ENCODE data around the gene TLDC2. TPM values are rescaled to one million over a fixed set of nuclear protein-coding genes. Genes with fewer than 3 reads are reported as not detected.

Gene TLDC2
- total RNA-seq, 1 donor from 2014 or later, result not detected

DNA sequence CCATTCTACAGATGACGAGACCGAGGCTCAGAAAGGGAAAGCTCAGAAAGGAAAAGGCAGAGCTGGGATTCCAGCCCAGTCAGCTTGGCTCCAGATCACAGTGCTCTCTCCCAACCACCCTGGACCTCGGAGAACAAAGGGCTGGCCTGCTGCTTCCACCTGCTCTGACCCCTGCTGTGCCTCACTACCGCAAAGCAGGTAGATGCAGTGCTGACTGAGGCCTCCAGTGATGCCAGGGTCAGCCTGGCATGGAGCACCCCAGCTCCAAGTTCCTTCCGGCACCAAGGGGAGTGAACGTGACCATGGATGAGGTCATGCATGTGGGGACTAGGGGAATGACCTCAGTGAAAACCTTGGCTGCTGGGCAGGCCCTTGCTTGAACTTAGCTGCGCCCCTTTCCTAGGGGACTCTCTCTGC, 20.7 kb upstream of the TLDC2 start:
- H3K27ac Mint-ChIP-seq, result no peak overlapping the region
- H3K27me3 Mint-ChIP-seq (ENCODE audit: insufficient read depth), result peaks cover 12% of the 10 kb centered on the region
- peaks cover 17% of the 10 kb centered on the region for H3K4me1 Mint-ChIP-seq (ENCODE audit: low read depth)
- peaks cover 4% of the 10 kb centered on the region for H3K9me3 Mint-ChIP-seq
- intact Hi-C loops (cut with micrococcal nuclease), result no loop called here
- no peaks in the 10 kb centered on the region for H3K36me3 Mint-ChIP-seq (ENCODE audit: low read depth)
- H3K4me3 Mint-ChIP-seq, result no peak overlapping the region
- DNase-seq (ENCODE audit: low spot score), result no peak

DNA sequence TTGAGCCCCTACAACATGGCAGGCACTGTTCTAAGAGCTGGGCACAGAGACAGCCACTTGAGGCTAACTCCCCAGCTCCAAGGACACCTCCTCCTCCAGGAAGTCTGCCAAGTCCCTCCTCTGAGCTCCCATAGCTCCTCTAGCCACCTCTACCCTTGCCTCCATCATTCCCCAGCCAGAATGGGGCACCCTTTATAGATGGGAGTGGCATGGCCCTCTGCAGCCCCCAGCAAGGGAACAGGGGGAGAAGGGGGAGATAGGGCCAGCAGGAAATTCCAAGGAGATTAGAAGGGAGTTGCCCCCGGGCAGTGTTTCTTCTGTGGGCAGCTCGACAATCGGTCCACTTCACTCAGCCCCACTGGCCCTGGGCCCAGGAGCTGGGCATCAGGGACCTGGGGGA, 19.7 kb upstream of the TLDC2 start:
- Mint-ChIP-seq H3K4me3 (no peak overlapping the region), H3K9me3 (no peaks in the 10 kb centered on the region), H3K27me3 (ENCODE audit: insufficient read depth) (peaks cover 21% of the 10 kb centered on the region), H3K36me3 (ENCODE audit: low read depth) (no peaks in the 10 kb centered on the region), H3K27ac (peak overlapping the region; percentile 49), H3K4me1 (ENCODE audit: low read depth) (peaks cover 17% of the 10 kb centered on the region)
- no peak for DNase-seq (ENCODE audit: low spot score)
- intact Hi-C loops (cut with micrococcal nuclease), result loop anchor here (2.0 kb wide), 1 partner anchor 13 kb away; no protein-coding TSS in a partner anchor

GRCh38 chr20:36856691-36857635, 19.0 kb upstream of the TLDC2 start:
- Mint-ChIP-seq H3K4me3 (no peak overlapping the region), H3K27me3 (ENCODE audit: insufficient read depth) (peaks cover 27% of the 10 kb centered on the region), H3K27ac (peak overlapping the region; percentile 68), H3K4me1 (ENCODE audit: low read depth) (peaks cover 17% of the 10 kb centered on the region), H3K9me3 (no peaks in the 10 kb centered on the region), H3K36me3 (ENCODE audit: low read depth) (no peaks in the 10 kb centered on the region)
- intact Hi-C loops (cut with micrococcal nuclease), result loop anchor here (2.0 kb wide), 1 partner anchor 14 kb away; no protein-coding TSS in a partner anchor
- peak; percentile 37 for DNase-seq (ENCODE audit: low spot score)

DNA sequence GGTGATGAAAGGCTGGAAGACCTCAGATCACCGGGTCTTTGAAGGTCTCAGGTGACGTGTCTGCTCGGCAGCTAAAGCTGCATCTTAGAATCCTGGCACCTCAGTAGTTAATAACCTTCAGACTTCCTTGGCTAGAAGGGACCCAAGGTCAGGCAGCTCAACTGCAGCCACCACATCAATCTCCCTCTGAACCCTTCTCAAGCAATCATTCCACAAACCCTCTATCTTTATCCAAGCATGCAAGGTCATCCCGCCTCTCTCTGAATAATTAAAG, 16.7 kb upstream of the TLDC2 start:
- DNase-seq (ENCODE audit: low spot score), result no peak
- intact Hi-C loops (cut with micrococcal nuclease), result no loop called here
- no peaks in the 10 kb centered on the region for H3K9me3 Mint-ChIP-seq
- H3K36me3 Mint-ChIP-seq (ENCODE audit: low read depth), result no peaks in the 10 kb centered on the region
- no peak overlapping the region for H3K4me3 Mint-ChIP-seq
- peaks cover 32% of the 10 kb centered on the region for H3K27me3 Mint-ChIP-seq (ENCODE audit: insufficient read depth)
- no peak overlapping the region for H3K27ac Mint-ChIP-seq
- peaks cover 17% of the 10 kb centered on the region for H3K4me1 Mint-ChIP-seq (ENCODE audit: low read depth)

DNA sequence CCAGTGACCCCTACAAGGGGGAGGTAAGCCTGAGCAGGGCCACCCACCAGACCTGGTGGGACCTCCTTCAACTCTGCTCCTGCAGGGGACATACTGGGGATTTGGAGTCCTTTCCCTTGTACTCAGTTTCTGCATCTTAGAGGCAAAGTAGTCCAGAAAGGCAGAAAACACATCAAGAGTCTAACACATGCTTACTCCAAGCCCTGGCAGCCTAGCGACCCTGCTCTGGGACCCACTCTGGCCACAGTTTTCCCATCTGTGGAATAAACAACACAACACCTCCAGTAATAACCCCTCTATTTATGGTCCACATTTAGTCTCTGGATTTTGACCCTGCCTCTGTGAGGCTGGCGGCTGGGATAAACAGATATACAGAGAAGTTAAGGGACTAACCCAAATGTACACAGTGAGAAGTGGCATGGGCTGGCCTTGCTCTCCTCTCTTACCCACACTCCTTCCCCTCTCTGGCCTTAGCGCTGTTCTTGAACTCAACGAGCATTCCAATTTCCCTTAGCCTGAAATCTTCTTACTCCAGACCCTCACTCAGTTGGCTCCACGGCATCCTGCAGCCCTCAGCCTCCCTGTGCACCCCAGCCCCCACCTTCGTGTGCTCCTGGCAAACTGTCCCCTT, 16.1 kb upstream of the TLDC2 start:
- peaks cover 33% of the 10 kb centered on the region for H3K27me3 Mint-ChIP-seq (ENCODE audit: insufficient read depth)
- H3K4me1 Mint-ChIP-seq (ENCODE audit: low read depth), result peaks cover 19% of the 10 kb centered on the region
- DNase-seq (ENCODE audit: low spot score), result no peak
- H3K27ac Mint-ChIP-seq, result no peak overlapping the region
- no peaks in the 10 kb centered on the region for H3K9me3 Mint-ChIP-seq
- no peak overlapping the region for H3K4me3 Mint-ChIP-seq
- no peaks in the 10 kb centered on the region for H3K36me3 Mint-ChIP-seq (ENCODE audit: low read depth)
- intact Hi-C loops (cut with micrococcal nuclease), result loop anchor here (10.0 kb wide), 1 partner anchor 255 kb away; the partner anchor contains the start of gene RAB5IF

GRCh38 chr20:36860339-36860738, 15.6 kb upstream of the TLDC2 start:
- no peak overlapping the region for H3K4me3 Mint-ChIP-seq
- H3K36me3 Mint-ChIP-seq (ENCODE audit: low read depth), result no peaks in the 10 kb centered on the region
- peaks cover 38% of the 10 kb centered on the region for H3K27me3 Mint-ChIP-seq (ENCODE audit: insufficient read depth)
- no peaks in the 10 kb centered on the region for H3K9me3 Mint-ChIP-seq
- H3K27ac Mint-ChIP-seq, result no peak overlapping the region
- no peak for DNase-seq (ENCODE audit: low spot score)
- intact Hi-C loops (cut with micrococcal nuclease), result loop anchor here (10.0 kb wide), 1 partner anchor 256 kb away; the partner anchor contains the start of gene RAB5IF
- H3K4me1 Mint-ChIP-seq (ENCODE audit: low read depth), result peaks cover 24% of the 10 kb centered on the region

DNA sequence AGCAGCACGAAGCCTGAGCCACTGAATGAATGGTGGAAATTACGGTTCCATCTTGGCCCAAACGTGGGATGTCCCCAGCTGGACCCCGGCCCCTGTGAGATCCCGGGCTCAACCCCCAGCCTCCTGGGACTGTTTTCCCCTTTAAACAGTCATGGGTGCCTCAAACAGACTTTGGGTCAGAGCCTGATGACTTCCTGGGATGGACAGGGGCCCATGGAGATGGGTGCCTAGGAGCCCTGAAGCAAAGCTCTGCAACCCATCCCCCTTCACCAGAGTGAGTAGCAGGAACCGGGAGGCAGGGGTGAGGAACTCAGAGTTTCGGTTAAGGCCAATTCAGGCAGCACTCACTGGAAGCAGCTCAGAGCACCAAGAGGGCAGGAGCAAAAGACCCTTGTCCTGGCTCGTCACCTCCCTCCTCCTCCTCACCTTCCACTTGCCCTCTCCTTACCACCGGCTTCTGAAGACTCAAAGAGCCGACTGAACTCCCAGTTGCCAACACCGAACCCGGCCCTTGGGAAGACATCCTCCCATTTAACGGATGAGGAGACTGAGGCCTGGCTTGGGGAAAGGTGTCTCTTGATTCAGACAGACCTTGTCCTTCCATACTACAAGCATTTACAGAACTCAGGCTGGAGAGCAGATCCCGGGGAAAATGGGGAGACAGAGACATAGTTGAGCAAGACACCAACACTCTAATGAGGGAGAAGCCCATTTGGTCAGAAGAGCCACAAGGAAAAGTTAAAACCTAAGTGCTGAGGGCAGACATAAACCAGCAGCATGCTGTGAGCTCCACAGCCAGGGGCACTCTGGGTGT, 14.9 kb upstream of the TLDC2 start:
- no peak overlapping the region for H3K27ac Mint-ChIP-seq
- peaks cover 23% of the 10 kb centered on the region for H3K4me1 Mint-ChIP-seq (ENCODE audit: low read depth)
- no peaks in the 10 kb centered on the region for H3K9me3 Mint-ChIP-seq
- peaks cover 45% of the 10 kb centered on the region for H3K27me3 Mint-ChIP-seq (ENCODE audit: insufficient read depth)
- intact Hi-C loops (cut with micrococcal nuclease), result loop anchor here (10.0 kb wide), 1 partner anchor 256 kb away; the partner anchor contains the start of gene RAB5IF
- peak overlapping the region; percentile 63 for H3K4me3 Mint-ChIP-seq
- no peaks in the 10 kb centered on the region for H3K36me3 Mint-ChIP-seq (ENCODE audit: low read depth)
- DNase-seq (ENCODE audit: low spot score), result no peak

DNA sequence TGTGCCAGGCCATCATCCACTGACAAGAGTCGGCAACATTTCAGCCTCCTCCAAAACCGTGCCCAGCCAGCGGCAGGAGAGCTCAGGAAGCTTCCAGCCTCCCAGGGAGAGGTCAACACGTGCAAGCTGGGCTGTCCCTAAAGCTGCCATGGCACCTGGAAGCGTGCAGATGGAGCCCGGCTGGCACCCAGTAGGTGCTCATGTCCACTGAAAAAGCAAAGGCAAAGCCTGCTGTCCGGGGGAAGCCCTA, 14.4 kb upstream of the TLDC2 start:
- Mint-ChIP-seq H3K4me1 (ENCODE audit: low read depth) (peaks cover 18% of the 10 kb centered on the region), H3K36me3 (ENCODE audit: low read depth) (no peaks in the 10 kb centered on the region), H3K27ac (no peak overlapping the region), H3K4me3 (peak overlapping the region; percentile 63), H3K9me3 (no peaks in the 10 kb centered on the region), H3K27me3 (ENCODE audit: insufficient read depth) (peaks cover 50% of the 10 kb centered on the region)
- no peak for DNase-seq (ENCODE audit: low spot score)
- intact Hi-C loops (cut with micrococcal nuclease), result loop anchor here (10.0 kb wide), 1 partner anchor 257 kb away; the partner anchor contains the start of gene RAB5IF

DNA sequence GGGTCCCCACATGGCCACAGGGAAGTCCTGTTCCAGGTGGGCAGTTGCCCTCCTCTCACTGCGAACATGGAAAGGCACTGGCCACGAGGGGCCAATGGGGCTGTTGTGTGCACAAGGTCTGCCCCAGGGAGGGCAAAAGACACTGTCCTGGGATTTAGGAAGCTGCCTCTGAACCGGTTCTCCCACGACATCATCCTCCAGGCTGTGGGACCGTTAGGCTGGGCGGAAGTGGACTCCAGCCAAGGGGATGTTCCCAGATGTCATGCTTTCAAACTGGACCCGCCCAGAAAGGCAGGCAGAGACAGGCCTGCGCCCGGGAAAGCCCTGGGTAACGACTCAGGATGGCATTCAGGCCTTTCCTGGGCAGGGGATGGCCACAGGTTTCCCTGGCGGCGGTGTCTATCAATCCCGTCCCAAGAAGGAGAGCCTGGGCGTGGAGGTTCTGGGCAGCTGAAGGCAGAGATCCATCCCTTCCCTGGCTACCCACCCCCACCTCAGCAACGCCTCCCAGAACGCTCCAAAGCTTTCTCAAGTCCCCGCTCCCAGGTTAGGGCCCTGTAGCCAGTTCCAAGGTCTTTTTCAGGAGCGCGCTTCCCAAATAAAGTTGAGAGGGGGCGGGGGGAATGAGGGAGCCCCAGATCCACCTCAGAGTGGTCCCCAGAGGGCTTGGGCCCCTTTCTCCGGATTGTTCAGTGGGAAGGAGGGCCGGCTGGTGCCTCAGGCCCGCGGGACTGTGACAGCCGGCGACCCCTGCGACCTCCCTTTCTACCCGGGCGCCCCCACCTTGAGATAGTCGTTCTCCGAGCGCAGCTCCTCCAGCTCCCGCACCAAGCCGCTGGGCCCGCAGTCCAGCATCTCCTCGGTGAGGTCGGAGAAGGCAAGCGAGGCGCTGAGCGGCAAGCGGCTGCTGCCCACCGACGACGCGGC, 13.8 kb upstream of the TLDC2 start:
- H3K36me3 Mint-ChIP-seq (ENCODE audit: low read depth), result no peaks in the 10 kb centered on the region
- peaks cover 52% of the 10 kb centered on the region for H3K27me3 Mint-ChIP-seq (ENCODE audit: insufficient read depth)
- intact Hi-C loops (cut with micrococcal nuclease), result loop anchor here (10.0 kb wide), 1 partner anchor 257 kb away; the partner anchor contains the start of gene RAB5IF
- H3K4me3 Mint-ChIP-seq, result peak overlapping the region; percentile 63
- peaks cover 12% of the 10 kb centered on the region for H3K4me1 Mint-ChIP-seq (ENCODE audit: low read depth)
- no peaks in the 10 kb centered on the region for H3K9me3 Mint-ChIP-seq
- H3K27ac Mint-ChIP-seq, result no peak overlapping the region
- no peak for DNase-seq (ENCODE audit: low spot score)

GRCh38 chr20:36862857-36863668, 12.9 kb upstream of the TLDC2 start:
- intact Hi-C loops (cut with micrococcal nuclease), result loop anchor here (1.0 to 10.0 kb wide), 2 partner anchors 55 to 258 kb away; partner anchors contain the start of gene RAB5IF
- no peak for DNase-seq (ENCODE audit: low spot score)
- no peaks in the 10 kb centered on the region for H3K36me3 Mint-ChIP-seq (ENCODE audit: low read depth)
- H3K27me3 Mint-ChIP-seq (ENCODE audit: insufficient read depth), result peaks cover 52% of the 10 kb centered on the region
- no peak overlapping the region for H3K4me3 Mint-ChIP-seq
- H3K4me1 Mint-ChIP-seq (ENCODE audit: low read depth), result peaks cover 8% of the 10 kb centered on the region
- no peak overlapping the region for H3K27ac Mint-ChIP-seq
- no peaks in the 10 kb centered on the region for H3K9me3 Mint-ChIP-seq

- H3K36me3 Mint-ChIP-seq (ENCODE audit: low read depth), result no peaks in the 10 kb centered on the region
- no peak for DNase-seq (ENCODE audit: low spot score)
- no peaks in the 10 kb centered on the region for H3K9me3 Mint-ChIP-seq
- H3K4me3 Mint-ChIP-seq, result peak overlapping the region; percentile 68
- intact Hi-C loops (cut with micrococcal nuclease), result loop anchor here (2.0 to 10.0 kb wide), 2 partner anchors 90 to 260 kb away; partner anchors contain the start of gene RAB5IF
- peak overlapping the region; percentile 48 for H3K27ac Mint-ChIP-seq
- H3K27me3 Mint-ChIP-seq (ENCODE audit: insufficient read depth), result peaks cover 41% of the 10 kb centered on the region
- H3K4me1 Mint-ChIP-seq (ENCODE audit: low read depth), result peaks cover 8% of the 10 kb centered on the region
Measured at GRCh38 chr20:36865076-36865860, 10.7 kb upstream of the TLDC2 start.
